ENCODE results near the gene SELENOV. TPM values are rescaled to one million over a fixed set of nuclear protein-coding genes. Genes with fewer than 3 reads are reported as not detected.

The SELENOV gene
- total RNA-seq, 1 experiment from 2014 or later: not detected

DNA sequence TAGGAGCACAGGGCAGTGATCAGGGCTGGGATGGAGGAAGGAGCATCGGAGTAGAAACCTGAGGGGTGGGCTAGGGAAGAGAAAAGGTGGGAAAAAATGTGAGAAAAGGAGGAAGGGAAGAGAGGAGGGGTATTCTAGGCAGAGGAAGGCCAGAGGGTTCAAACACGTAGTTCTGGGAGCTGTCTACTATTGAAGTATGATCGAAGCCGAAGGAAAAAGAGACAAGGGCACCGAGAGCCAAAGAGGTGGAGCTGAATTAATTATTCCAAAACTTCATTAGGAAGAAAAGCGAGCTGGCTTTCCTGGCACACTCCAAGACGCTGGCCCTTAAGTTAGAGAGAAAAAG lies 8.4 kb upstream of the SELENOV start:
- H3K4me1 Mint-ChIP-seq (ENCODE audit: low read depth, unreplicated experiment): no peaks in the 10 kb centered on the region
- TF ChIP-seq CTCF (IDR thresholded peaks at IDR 0.05; ENCODE audit: unreplicated experiment): no peak
- CTCF ChIA-PET: interaction anchor here (1.1 kb wide), 1 partner anchor 26 kb away, joined by 4 read pairs; the partner anchor contains the start of gene TIMM50
- H3K4me3 Mint-ChIP-seq (ENCODE audit: low read depth, unreplicated experiment): peak overlapping the region; percentile 72
- H3K36me3 Mint-ChIP-seq (ENCODE audit: insufficient read depth, unreplicated experiment): peaks cover 5% of the 10 kb centered on the region
- DNase-seq: no peak
- no TSS peak for BruUV-seq (replicated peaks)
- intact Hi-C loops (cut with micrococcal nuclease; ENCODE audit: unreplicated experiment): no loop called here
- H3K27me3 Mint-ChIP-seq (ENCODE audit: unreplicated experiment): peaks cover 74% of the 10 kb centered on the region
- no peaks in the 10 kb centered on the region for H3K9me3 Mint-ChIP-seq (ENCODE audit: low read depth, unreplicated experiment)
- H3K27ac Mint-ChIP-seq (ENCODE audit: unreplicated experiment): no peak overlapping the region

DNA sequence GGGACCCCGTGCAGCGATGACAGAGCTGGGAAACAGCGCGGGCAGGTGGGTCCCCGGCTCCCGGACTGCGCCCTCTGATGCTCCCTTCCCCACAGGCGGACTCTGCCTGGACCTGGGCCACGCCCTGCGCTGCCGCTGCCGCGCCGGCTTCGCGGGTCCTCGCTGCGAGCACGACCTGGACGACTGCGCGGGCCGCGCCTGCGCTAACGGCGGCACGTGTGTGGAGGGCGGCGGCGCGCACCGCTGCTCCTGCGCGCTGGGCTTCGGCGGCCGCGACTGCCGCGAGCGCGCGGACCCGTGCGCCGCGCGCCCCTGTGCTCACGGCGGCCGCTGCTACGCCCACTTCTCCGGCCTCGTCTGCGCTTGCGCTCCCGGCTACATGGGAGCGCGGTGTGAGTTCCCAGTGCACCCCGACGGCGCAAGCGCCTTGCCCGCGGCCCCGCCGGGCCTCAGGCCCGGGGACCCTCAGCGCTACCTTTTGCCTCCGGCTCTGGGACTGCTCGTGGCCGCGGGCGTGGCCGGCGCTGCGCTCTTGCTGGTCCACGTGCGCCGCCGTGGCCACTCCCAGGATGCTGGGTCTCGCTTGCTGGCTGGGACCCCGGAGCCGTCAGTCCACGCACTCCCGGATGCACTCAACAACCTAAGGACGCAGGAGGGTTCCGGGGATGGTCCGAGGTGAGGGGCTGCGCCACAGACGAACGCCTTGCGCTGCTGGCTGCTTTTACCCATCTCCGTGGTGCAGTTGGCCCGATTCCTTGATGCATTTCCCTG lies 7.8 kb upstream of the SELENOV start:
- peaks cover 76% of the 10 kb centered on the region for H3K27me3 Mint-ChIP-seq (ENCODE audit: unreplicated experiment)
- intact Hi-C loops (cut with micrococcal nuclease; ENCODE audit: unreplicated experiment): no loop called here
- no peaks in the 10 kb centered on the region for H3K9me3 Mint-ChIP-seq (ENCODE audit: low read depth, unreplicated experiment)
- no peaks in the 10 kb centered on the region for H3K4me1 Mint-ChIP-seq (ENCODE audit: low read depth, unreplicated experiment)
- peak; percentile 64 for DNase-seq
- no TSS peak for BruUV-seq (replicated peaks)
- H3K36me3 Mint-ChIP-seq (ENCODE audit: insufficient read depth, unreplicated experiment): peaks cover 5% of the 10 kb centered on the region
- no peak overlapping the region for H3K27ac Mint-ChIP-seq (ENCODE audit: unreplicated experiment)
- CTCF ChIA-PET: interaction anchor here (1.1 kb wide), 1 partner anchor 27 kb away, joined by 4 read pairs; the partner anchor contains the start of gene TIMM50
- TF ChIP-seq CTCF (IDR thresholded peaks at IDR 0.05; ENCODE audit: unreplicated experiment): no peak
- H3K4me3 Mint-ChIP-seq (ENCODE audit: low read depth, unreplicated experiment): peak overlapping the region; percentile 72

DNA sequence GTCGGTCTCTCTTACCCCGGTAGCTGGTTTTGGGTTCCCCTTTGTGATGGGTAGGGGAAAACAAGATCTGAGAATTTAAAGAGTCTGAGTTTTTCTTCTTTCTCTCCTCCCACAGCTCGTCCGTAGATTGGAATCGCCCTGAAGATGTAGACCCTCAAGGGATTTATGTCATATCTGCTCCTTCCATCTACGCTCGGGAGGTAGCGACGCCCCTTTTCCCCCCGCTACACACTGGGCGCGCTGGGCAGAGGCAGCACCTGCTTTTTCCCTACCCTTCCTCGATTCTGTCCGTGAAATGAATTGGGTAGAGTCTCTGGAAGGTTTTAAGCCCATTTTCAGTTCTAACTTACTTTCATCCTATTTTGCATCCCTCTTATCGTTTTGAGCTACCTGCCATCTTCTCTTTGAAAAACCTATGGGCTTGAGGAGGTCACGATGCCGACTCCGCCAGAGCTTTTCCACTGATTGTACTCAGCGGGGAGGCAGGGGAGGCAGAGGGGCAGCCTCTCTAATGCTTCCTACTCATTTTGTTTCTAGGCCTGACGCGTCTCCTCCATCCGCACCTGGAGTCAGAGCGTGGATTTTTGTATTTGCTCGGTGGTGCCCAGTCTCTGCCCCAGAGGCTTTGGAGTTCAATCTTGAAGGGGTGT lies 7.1 kb upstream of the SELENOV start:
- H3K27me3 Mint-ChIP-seq (ENCODE audit: unreplicated experiment): peaks cover 82% of the 10 kb centered on the region
- no peaks in the 10 kb centered on the region for H3K4me1 Mint-ChIP-seq (ENCODE audit: low read depth, unreplicated experiment)
- no peaks in the 10 kb centered on the region for H3K9me3 Mint-ChIP-seq (ENCODE audit: low read depth, unreplicated experiment)
- BruUV-seq (replicated peaks): no TSS peak
- intact Hi-C loops (cut with micrococcal nuclease; ENCODE audit: unreplicated experiment): no loop called here
- CTCF ChIA-PET: interaction anchor here (1.1 kb wide), 1 partner anchor 27 kb away, joined by 4 read pairs; the partner anchor contains the start of gene TIMM50
- TF ChIP-seq CTCF (IDR thresholded peaks at IDR 0.05; ENCODE audit: unreplicated experiment): no peak
- DNase-seq: no peak
- no peak overlapping the region for H3K27ac Mint-ChIP-seq (ENCODE audit: unreplicated experiment)
- H3K36me3 Mint-ChIP-seq (ENCODE audit: insufficient read depth, unreplicated experiment): peaks cover 5% of the 10 kb centered on the region
- H3K4me3 Mint-ChIP-seq (ENCODE audit: low read depth, unreplicated experiment): peak overlapping the region; percentile 72

GRCh38 chr19:39508629-39509028 lies 6.3 kb upstream of the SELENOV start:
- TF ChIP-seq CTCF (IDR thresholded peaks at IDR 0.05; ENCODE audit: unreplicated experiment): no peak
- H3K27ac Mint-ChIP-seq (ENCODE audit: unreplicated experiment): no peak overlapping the region
- peaks cover 82% of the 10 kb centered on the region for H3K27me3 Mint-ChIP-seq (ENCODE audit: unreplicated experiment)
- no peak for DNase-seq
- CTCF ChIA-PET: interaction anchor here (0.7 kb wide), 1 partner anchor 68 kb away, joined by 3 read pairs; no protein-coding TSS in a partner anchor
- H3K4me3 Mint-ChIP-seq (ENCODE audit: low read depth, unreplicated experiment): no peak overlapping the region
- BruUV-seq (replicated peaks): no TSS peak
- H3K4me1 Mint-ChIP-seq (ENCODE audit: low read depth, unreplicated experiment): no peaks in the 10 kb centered on the region
- intact Hi-C loops (cut with micrococcal nuclease; ENCODE audit: unreplicated experiment): no loop called here
- H3K36me3 Mint-ChIP-seq (ENCODE audit: insufficient read depth, unreplicated experiment): peaks cover 5% of the 10 kb centered on the region
- no peaks in the 10 kb centered on the region for H3K9me3 Mint-ChIP-seq (ENCODE audit: low read depth, unreplicated experiment)

Measured in Calu3 (cell line).